ENCODE results near the gene TCEAL4. TPM values are rescaled to one million over a fixed set of nuclear protein-coding genes. Genes with fewer than 3 reads are reported as not detected.

TCEAL4 gene
- total RNA-seq, 1 experiment from 2014 or later: 84.1 TPM

GRCh38 chrX:103573202-103573601 is 12.1 kb upstream of the TCEAL4 start:
- Histone ChIP-seq H3K27me3 (ENCODE audit: control insufficient read depth, insufficient read depth, low read length) (no peaks in the 10 kb centered on the region), H3K9me3 (ENCODE audit: control insufficient read depth, insufficient read depth, low read depth, low read length) (no peaks in the 10 kb centered on the region), H3K4me1 (ENCODE audit: control insufficient read depth, insufficient read depth, low read length) (no peaks in the 10 kb centered on the region), H3K4me3 (ENCODE audit: low read depth in 2 of 2, low read length in 2 of 2) (no peak overlapping the region), H3K27ac (ENCODE audit: low read length) (no peak overlapping the region), H3K36me3 (ENCODE audit: control insufficient read depth, insufficient read depth, low read length) (no peaks in the 10 kb centered on the region)
- intact Hi-C loops (cut with micrococcal nuclease; ENCODE audit: unreplicated experiment): no loop called here
- ATAC-seq (no peak), DNase-seq (ENCODE audit: low read depth, low spot score) (no peak)
- ChIA-PET CTCF (interaction anchor here (0.5 kb wide), 1 partner anchor 83 kb away, joined by 6 read pairs; no protein-coding TSS in a partner anchor), POLR2A (no interaction called here)
- no TSS peak for BruUV-seq (replicated peaks)
- in situ Hi-C loops (cut with HindIII; ENCODE audit: low pct_unique_long_range_greater_than_20kb, low sequenced_read_pairs): no loop called here
- no peak for TF ChIP-seq REST (IDR thresholded peaks at IDR 0.05; ENCODE audit: insufficient read depth in 1 of 2, low read depth in 2 of 2, low read length in 1 of 2)
- TF ChIP-seq CTCF (IDR thresholded peaks at IDR 0.05): no peak
- no peak for TF ChIP-seq POLR2AphosphoS5 (IDR thresholded peaks at IDR 0.05; ENCODE audit: low read depth, low read length)
- no peak for TF ChIP-seq TCF7L2 (IDR thresholded peaks at IDR 0.05; ENCODE audit: low read depth, low read length)
- no peak for TF ChIP-seq SIN3A (IDR thresholded peaks at IDR 0.05; ENCODE audit: borderline replicate concordance, insufficient read depth, low read depth, low read length)

- ATAC-seq (no peak), DNase-seq (ENCODE audit: low read depth, low spot score) (no peak)
- ChIA-PET POLR2A (interaction anchor here (0.6 kb wide), 1 partner anchor 146 kb away, joined by 6 read pairs; no protein-coding TSS in a partner anchor), CTCF (no interaction called here)
- in situ Hi-C loops (cut with HindIII; ENCODE audit: low pct_unique_long_range_greater_than_20kb, low sequenced_read_pairs): no loop called here
- H3K27ac ChIP-seq (ENCODE audit: low read length): peak overlapping the region; percentile 89; the same call in 1 of the 2 replicates
- intact Hi-C loops (cut with micrococcal nuclease; ENCODE audit: unreplicated experiment): no loop called here
- peaks cover 6% of the 10 kb centered on the region for H3K36me3 ChIP-seq (ENCODE audit: control insufficient read depth, insufficient read depth, low read length)
- H3K4me3 ChIP-seq (ENCODE audit: low read depth in 2 of 2, low read length in 2 of 2): peak overlapping the region; percentile 81
- BruUV-seq (replicated peaks): no TSS peak
- no peaks in the 10 kb centered on the region for H3K9me3 ChIP-seq (ENCODE audit: control insufficient read depth, insufficient read depth, low read depth, low read length)
- peaks cover 10% of the 10 kb centered on the region for H3K4me1 ChIP-seq (ENCODE audit: control insufficient read depth, insufficient read depth, low read length)
- TF ChIP-seq POLR2AphosphoS5 (IDR thresholded peaks at IDR 0.05; ENCODE audit: low read depth, low read length) (no peak), CTCF (IDR thresholded peaks at IDR 0.05) (no peak), SIN3A (IDR thresholded peaks at IDR 0.05; ENCODE audit: borderline replicate concordance, insufficient read depth, low read depth, low read length) (no peak)
- H3K27me3 ChIP-seq (ENCODE audit: control insufficient read depth, insufficient read depth, low read length): no peaks in the 10 kb centered on the region
These were observed 719 bp upstream of the TCEAL4 start for GRCh38 chrX:103584596-103584995.
